Neuronal stem cell (in vitro differentiated cells): ENCODE measurements around the gene DNPEP.

ENCODE experiments used
- DNase-seq: peaks from one replicate; pipeline ENCODE4 v3.0.0-alpha.2; 2013; ENCODE audit warnings: low spot score
- H2AFZ ChIP-seq: one replicate; pipeline ENCODE4 v1.6.1; 2013; ENCODE audit warnings: mild to moderate bottlenecking, low read length, inconsistent platforms
- H2AK5ac ChIP-seq: 2 replicates; pipeline ENCODE4 v1.6.1; 2013; ENCODE audit warnings: low read depth, mild to moderate bottlenecking, inconsistent platforms, low read length, moderate library complexity, mixed read lengths
- H2BK120ac ChIP-seq: 2 replicates; pipeline ENCODE4 v1.6.1; 2013; ENCODE audit warnings: low read depth, mild to moderate bottlenecking, inconsistent platforms, low read length, moderate library complexity, mixed read lengths
- H2BK12ac ChIP-seq: one replicate; pipeline ENCODE4 v1.6.1; 2013; ENCODE audit warnings: low read length, inconsistent platforms
- H2BK15ac ChIP-seq: 2 replicates; pipeline ENCODE4 v1.6.1; 2013; ENCODE audit warnings: mild to moderate bottlenecking, low read length, inconsistent platforms, mixed read lengths
- H2BK5ac ChIP-seq: one replicate; pipeline ENCODE4 v1.6.1; 2013; ENCODE audit warnings: inconsistent platforms, mild to moderate bottlenecking, low read length, moderate library complexity
- H3K14ac ChIP-seq: one replicate; pipeline ENCODE4 v1.6.1; 2013; ENCODE audit warnings: low read length, inconsistent platforms
- H3K18ac ChIP-seq: 2 replicates; pipeline ENCODE4 v1.6.1; 2013; ENCODE audit warnings: low read length, inconsistent platforms
- H3K23ac ChIP-seq: 2 replicates; pipeline ENCODE4 v1.6.1; 2013; ENCODE audit warnings: low read depth, mild to moderate bottlenecking, mixed read lengths, low read length, inconsistent platforms; ENCODE audit not compliant: poor library complexity
- H3K27ac ChIP-seq: replicated peaks from 3 replicates; pipeline ENCODE4 v1.5.1; 2013; ENCODE audit warnings: low read length, inconsistent platforms
- H3K27me3 ChIP-seq, 3 experiments: 2 replicates each; pipeline ENCODE4 v1.6.1; 2013; ENCODE audit warnings: low read length in 3 of 3, mild to moderate bottlenecking in 2 of 3, inconsistent platforms in 1 of 3, low read depth in 1 of 3, mixed read lengths in 1 of 3, moderate library complexity in 1 of 3; ENCODE audit not compliant: control insufficient read depth in 3 of 3, insufficient read depth in 3 of 3
- H3K36me3 ChIP-seq, 2 donors: replicated peaks in 1 of 2; 2 replicates each; pipeline ENCODE4 v1.6.1; 2013; ENCODE audit warnings: low read length in 2 of 2; ENCODE audit not compliant: control insufficient read depth in 2 of 2, insufficient read depth in 2 of 2
- H3K4ac ChIP-seq: 2 replicates; pipeline ENCODE4 v1.6.1; 2013; ENCODE audit warnings: inconsistent platforms, mild to moderate bottlenecking, low read length, moderate library complexity
- H3K4me1 ChIP-seq, 2 donors: 1 replicate in 1 of 2; 2 replicates in 1 of 2; pipeline ENCODE4 v1.6.1; 2013; ENCODE audit warnings: low read length in 2 of 2, low read depth in 1 of 2; ENCODE audit not compliant: control insufficient read depth in 2 of 2, insufficient read depth in 1 of 2
- H3K4me2 ChIP-seq: one replicate; pipeline ENCODE4 v1.6.1; 2013; ENCODE audit warnings: mild to moderate bottlenecking, low read length, inconsistent platforms; ENCODE audit not compliant: insufficient read depth, poor library complexity, severe bottlenecking
- H3K4me3 ChIP-seq, 2 donors: 2 replicates each; pipeline ENCODE4 v1.5.1; 2013; ENCODE audit warnings: low read length in 2 of 2, mild to moderate bottlenecking in 2 of 2, inconsistent platforms in 1 of 2, moderate library complexity in 1 of 2
- H3K79me1 ChIP-seq: one replicate; pipeline ENCODE4 v1.6.1; 2013; ENCODE audit warnings: low read depth, mild to moderate bottlenecking, inconsistent platforms, low read length, moderate library complexity
- H3K9ac ChIP-seq: one replicate; pipeline ENCODE4 v1.6.1; 2013; ENCODE audit warnings: mild to moderate bottlenecking, low read depth, low read length, inconsistent platforms; ENCODE audit not compliant: poor library complexity
- H3K9me3 ChIP-seq, 2 donors: replicated peaks in 1 of 2; 2 replicates each; pipeline versions ENCODE3 to v1.6.1; 2013; ENCODE audit warnings: low read length in 2 of 2, mild to moderate bottlenecking in 2 of 2, inconsistent platforms in 1 of 2, low read depth in 1 of 2, mixed read lengths in 1 of 2, moderate library complexity in 1 of 2; ENCODE audit not compliant: control insufficient read depth in 2 of 2, insufficient read depth in 1 of 2
- H4K8ac ChIP-seq: one replicate; pipeline ENCODE4 v1.6.1; 2013; ENCODE audit warnings: low read depth, mild to moderate bottlenecking, inconsistent platforms, low read length, moderate library complexity
- H4K91ac ChIP-seq: one replicate; pipeline ENCODE4 v1.6.1; 2013; ENCODE audit warnings: low read length, low read depth, mild to moderate bottlenecking, inconsistent platforms; ENCODE audit not compliant: poor library complexity
- WGBS, 2 donors: extraction: QIAGEN DNeasy Blood & Tissue Kit; methylation state at CpG; one replicate each; pipeline ENCODE4 v1.1.7; 2013; ENCODE audit warnings: missing lambda C conversion rate in 2 of 2, mixed read lengths in 1 of 2; ENCODE audit not compliant: insufficient read length in 2 of 2, insufficient replicate concordance in 1 of 2; ENCODE audit errors: extremely low coverage in 2 of 2; 5-methylcytosine and 5-hydroxymethylcytosine counted together

Gene DNPEP

GRCh38 chr2:219327719-219328118 lies 60.0 kb downstream of the DNPEP start:
- H3K36me3 ChIP-seq: no peaks in the 10 kb centered on the region
- H2BK5ac ChIP-seq: no peak overlapping the region
- H2BK120ac ChIP-seq: no peak overlapping the region
- H2BK12ac ChIP-seq: no peak overlapping the region
- DNase-seq: no peak
- peaks cover 0 to 78% (median 27%) of the 10 kb centered on the region in 3 experiments for H3K27me3 ChIP-seq
- H2AK5ac ChIP-seq: no peak overlapping the region
- H4K91ac ChIP-seq: no peak overlapping the region
- no peak overlapping the region for H3K4me3 ChIP-seq
- peaks cover 0 to 2% of the 10 kb centered on the region in 2 donors for H3K4me1 ChIP-seq
- no peak overlapping the region for H3K4me2 ChIP-seq
- H3K18ac ChIP-seq: no peak overlapping the region
- H3K79me1 ChIP-seq: no peaks in the 10 kb centered on the region
- H2AFZ ChIP-seq: no peak overlapping the region
- H3K14ac ChIP-seq: no peak overlapping the region
- no peak overlapping the region for H3K4ac ChIP-seq
- no peak overlapping the region for H3K9ac ChIP-seq
- no peak overlapping the region for H3K27ac ChIP-seq
- H4K8ac ChIP-seq: no peak overlapping the region
- H3K23ac ChIP-seq: no peak overlapping the region
- no peak overlapping the region for H2BK15ac ChIP-seq
- no peaks in the 10 kb centered on the region for H3K9me3 ChIP-seq
- WGBS, 2 donors: no CpG with 5 or more reads among the region's 2 CpGs

DNA sequence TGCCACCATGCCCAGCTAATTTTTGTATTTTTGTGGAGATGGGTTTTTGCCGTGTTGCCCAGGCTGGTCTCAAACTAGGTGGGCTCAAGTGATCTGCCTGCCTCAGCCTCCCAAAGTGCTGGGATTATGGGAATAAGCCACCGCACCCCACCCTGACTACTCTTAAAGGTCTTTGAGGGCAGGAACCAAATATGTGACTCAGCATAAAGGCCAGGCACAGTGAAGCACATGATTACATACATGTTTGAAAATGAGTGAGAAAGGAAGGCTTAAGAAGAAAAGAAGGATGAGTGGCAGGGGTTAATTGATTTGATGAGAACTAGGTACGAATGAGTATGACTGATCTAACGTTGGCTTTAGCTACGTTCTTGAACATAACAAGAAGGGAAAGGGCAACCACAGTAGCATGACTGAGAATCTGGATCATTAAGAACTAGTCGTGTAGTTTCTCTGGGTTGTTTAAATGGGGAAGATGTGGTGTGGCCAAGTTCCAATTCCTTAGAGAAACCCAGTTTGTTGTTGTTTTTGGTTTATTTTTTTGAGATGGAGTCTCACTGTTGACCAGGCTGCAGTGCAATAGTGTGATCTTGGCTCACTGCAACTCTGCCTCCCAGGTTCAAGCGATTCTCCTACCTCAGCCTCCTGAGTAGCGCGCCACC lies 61.9 kb downstream of the DNPEP start:
- Histone ChIP-seq H3K4me3 (no peak overlapping the region), H2BK15ac (no peak overlapping the region), H2BK5ac (no peak overlapping the region), H3K27me3 (peaks cover 0 to 69% (median 9%) of the 10 kb centered on the region in 3 experiments), H3K27ac (no peak overlapping the region), H3K9ac (no peak overlapping the region), H2BK120ac (no peak overlapping the region), H3K4me2 (no peak overlapping the region), H3K18ac (no peak overlapping the region), H3K9me3 (no peaks in the 10 kb centered on the region), H2AFZ (no peak overlapping the region), H4K91ac (no peak overlapping the region), H3K36me3 (no peaks in the 10 kb centered on the region), H2AK5ac (no peak overlapping the region), H3K4me1 (no peaks in the 10 kb centered on the region), H2BK12ac (no peak overlapping the region), H3K14ac (no peak overlapping the region), H3K23ac (no peak overlapping the region), H3K79me1 (no peaks in the 10 kb centered on the region), H4K8ac (no peak overlapping the region), H3K4ac (no peak overlapping the region)
- no peak for DNase-seq
- WGBS, 2 donors: no CpG with 5 or more reads among the region's 9 CpGs

DNA sequence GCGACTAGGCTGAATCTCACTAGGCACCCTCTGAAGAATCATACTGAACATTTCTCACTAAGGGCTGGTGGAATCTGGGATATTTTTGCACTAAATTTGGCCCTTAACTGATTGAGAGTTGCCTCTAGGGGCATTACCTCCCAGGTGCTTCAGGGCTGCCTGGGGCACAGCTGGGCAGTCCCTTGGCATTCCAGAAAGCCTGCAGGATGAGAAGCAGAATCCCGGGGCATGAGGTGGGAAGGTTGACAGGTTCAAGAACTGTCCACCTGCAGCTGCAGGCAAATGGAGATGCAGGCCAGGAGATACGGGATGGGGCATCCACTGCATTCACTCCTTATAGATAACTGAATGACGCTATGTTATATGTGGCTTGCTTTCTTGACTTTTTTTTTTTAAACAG lies 62.6 kb downstream of the DNPEP start:
- no peak overlapping the region for H2BK15ac ChIP-seq
- no peak overlapping the region for H3K23ac ChIP-seq
- H3K4me1 ChIP-seq: no peaks in the 10 kb centered on the region
- H3K9me3 ChIP-seq: no peaks in the 10 kb centered on the region
- no peak overlapping the region for H3K18ac ChIP-seq
- no peaks in the 10 kb centered on the region for H3K36me3 ChIP-seq
- no peaks in the 10 kb centered on the region for H3K79me1 ChIP-seq
- H3K9ac ChIP-seq: no peak overlapping the region
- no peak overlapping the region for H3K4me3 ChIP-seq
- H2BK5ac ChIP-seq: no peak overlapping the region
- DNase-seq: no peak
- H2BK120ac ChIP-seq: no peak overlapping the region
- no peak overlapping the region for H3K4ac ChIP-seq
- no peak overlapping the region for H2BK12ac ChIP-seq
- no peak overlapping the region for H2AFZ ChIP-seq
- no peak overlapping the region for H4K8ac ChIP-seq
- H3K4me2 ChIP-seq: no peak overlapping the region
- no peak overlapping the region for H4K91ac ChIP-seq
- no peak overlapping the region for H2AK5ac ChIP-seq
- no peak overlapping the region for H3K14ac ChIP-seq
- H3K27ac ChIP-seq: no peak overlapping the region
- H3K27me3 ChIP-seq: peaks cover 0 to 62% (median 4%) of the 10 kb centered on the region in 3 experiments
- WGBS, 2 donors: no CpG with 5 or more reads among the region's 4 CpGs

GRCh38 chr2:219323434-219323833 lies 64.3 kb downstream of the DNPEP start:
- H3K4me3 ChIP-seq: no peak overlapping the region

More at GRCh38 chr2:219323434-219323833, 64.3 kb downstream of the DNPEP start:
- Histone ChIP-seq H2BK5ac (no peak overlapping the region), H3K27ac (no peak overlapping the region), H2BK15ac (no peak overlapping the region), H3K14ac (no peak overlapping the region), H2AK5ac (no peak overlapping the region), H3K4ac (no peak overlapping the region), H3K79me1 (no peaks in the 10 kb centered on the region), H2BK120ac (no peak overlapping the region), H3K18ac (no peak overlapping the region), H3K9me3 (no peaks in the 10 kb centered on the region), H3K4me2 (no peak overlapping the region), H4K91ac (no peak overlapping the region), H2BK12ac (no peak overlapping the region), H3K9ac (no peak overlapping the region), H3K36me3 (no peaks in the 10 kb centered on the region), H4K8ac (no peak overlapping the region), H3K4me1 (no peaks in the 10 kb centered on the region), H3K27me3 (peaks cover 0 to 47% (median 2%) of the 10 kb centered on the region in 3 experiments), H3K23ac (no peak overlapping the region), H2AFZ (no peak overlapping the region)
- no peak for DNase-seq
- no CpG with 5 or more reads among the region's 4 CpGs for WGBS, 2 donors
